GM19397 (cell line): Measurements from ENCODE around the gene MVP.
"Not testable (repeated sequence)": the region's sequence is repeated elsewhere in the genome, so short reads cannot be mapped to it uniquely, and the experiment has no call there.

Experiments used
- ATAC-seq: cut with Tn5 transposase; IDR thresholded peaks from one replicate; pipeline ENCODE4 v1.9.1; 2021; ENCODE audit warnings: mild to moderate bottlenecking, moderate library complexity; ENCODE audit not compliant: unreplicated experiment

The MVP gene

DNA sequence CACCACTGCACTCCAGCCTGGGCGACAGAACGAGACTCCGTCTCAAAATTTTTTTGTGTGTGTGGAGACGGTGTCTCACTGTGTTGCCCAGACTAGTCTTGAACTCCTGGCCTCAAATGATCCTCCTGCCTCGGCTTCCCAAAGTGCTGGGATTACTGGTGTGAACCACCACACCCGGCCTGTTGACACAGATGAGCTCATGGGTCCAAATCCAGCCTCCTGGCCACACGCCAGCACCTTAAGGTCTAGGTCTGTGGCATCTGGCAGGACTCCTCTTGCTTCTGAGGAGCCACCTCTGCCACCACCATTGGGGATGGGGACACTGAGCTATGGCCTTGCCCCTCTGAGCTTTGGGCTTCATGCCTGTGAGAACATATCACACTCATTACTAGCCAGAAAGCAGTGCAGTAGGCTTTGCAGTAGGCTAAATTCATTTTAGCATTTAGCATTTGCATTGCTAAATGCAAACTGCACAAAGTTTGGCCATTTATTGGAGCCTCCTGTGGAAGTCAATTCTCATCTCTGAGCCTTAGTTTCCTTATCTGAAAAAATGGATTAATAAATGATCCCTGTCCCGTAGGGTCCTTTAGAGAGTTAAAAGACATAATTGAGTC lies 48.2 kb downstream of the MVP start:
- no peak for ATAC-seq

DNA sequence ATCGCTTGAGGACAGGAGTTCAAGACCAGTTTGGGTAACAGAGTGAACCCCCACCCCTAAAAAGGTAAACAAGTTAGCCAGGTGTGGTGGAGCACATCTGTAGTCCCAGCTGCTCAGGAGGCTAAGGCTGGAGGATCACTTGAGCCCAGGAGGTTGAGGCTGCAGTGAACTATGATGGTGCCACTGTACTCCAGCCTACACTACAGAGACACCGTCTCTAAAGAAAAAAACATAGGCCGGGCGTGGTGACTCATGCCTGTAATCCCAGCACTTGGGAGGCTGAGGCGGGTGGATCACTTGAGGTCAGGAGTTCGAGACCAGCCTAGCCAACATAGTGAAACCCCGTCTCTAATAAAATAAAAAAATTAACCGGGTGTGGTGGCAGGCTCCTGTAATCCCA lies 48.8 kb downstream of the MVP start:
- ATAC-seq, result not testable (repeated sequence)

DNA sequence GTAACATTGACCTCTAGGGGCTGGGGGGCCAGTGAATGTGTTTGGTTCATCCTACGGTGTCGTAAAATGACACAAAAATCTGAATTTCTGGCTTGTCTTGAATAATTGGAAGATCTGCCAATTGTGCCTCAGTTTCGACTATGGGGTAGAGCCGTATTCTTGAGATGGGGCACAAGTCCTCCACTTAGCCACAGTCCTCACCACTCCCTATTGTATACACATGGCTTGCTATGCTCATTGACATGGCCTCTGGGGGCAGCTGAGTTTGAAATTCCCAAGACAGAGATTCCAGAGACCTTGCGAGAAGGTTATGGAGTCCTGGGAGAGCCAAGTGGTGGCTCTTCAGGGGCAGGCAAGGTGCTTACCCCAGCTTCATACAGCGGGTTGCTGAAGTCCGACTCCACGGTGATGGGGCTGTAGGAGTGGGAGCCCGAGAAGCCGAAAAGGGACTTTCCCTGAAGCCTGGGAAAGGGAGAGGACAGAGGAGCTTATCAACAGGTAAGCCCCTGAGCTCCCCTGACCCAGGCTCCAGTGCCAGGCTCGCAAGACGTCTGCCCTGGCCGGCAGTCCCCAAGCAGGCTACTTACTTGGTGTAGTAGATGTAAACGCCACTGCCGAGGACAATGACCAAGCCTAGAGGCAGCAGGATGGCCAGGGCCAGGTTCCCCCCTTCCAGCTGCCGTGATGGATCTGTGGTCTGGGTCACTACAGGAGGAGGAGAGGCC lies 51.7 kb downstream of the MVP start:
- no peak for ATAC-seq

DNA sequence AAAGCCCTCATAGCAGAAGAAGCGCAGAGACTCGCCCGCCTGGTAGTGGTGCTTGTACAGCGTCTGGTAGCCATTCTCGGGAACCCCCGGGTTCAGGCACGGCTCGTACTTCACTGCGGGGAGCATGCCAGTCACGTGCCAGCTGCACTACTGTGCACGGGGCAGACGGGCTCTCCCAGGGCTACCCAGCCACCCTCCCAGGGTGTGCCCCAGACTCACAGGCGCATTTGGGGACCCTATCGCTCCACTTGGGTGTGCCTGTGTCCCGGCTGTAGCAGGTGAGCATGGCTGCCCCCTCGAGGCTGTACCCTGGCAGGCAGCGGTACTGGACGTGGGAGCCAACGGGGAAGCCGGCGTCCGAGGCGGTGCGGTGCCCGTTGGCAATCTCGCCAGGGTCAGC lies 53.1 kb downstream of the MVP start:
- ATAC-seq, result no peak

DNA sequence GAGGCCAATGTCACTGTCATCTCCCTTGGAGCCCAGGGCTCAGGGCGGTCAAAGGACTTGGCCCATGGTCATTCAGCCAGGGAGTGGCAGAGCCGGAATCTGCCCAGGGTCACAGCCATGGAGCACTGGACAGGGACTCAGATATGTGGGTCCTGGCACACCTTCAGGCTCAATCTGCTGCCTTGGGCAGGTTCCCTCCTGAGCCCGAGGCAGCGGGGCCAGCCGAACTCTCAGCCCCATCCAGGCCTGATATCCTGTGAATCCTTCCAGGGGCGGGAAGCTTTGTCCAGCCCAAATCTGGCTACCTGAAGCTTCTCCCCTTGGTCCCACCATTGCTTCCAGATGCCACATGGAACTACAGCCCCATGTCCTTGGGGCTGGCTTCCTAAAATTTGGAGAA lies 54.9 kb downstream of the MVP start:
- no peak for ATAC-seq

DNA sequence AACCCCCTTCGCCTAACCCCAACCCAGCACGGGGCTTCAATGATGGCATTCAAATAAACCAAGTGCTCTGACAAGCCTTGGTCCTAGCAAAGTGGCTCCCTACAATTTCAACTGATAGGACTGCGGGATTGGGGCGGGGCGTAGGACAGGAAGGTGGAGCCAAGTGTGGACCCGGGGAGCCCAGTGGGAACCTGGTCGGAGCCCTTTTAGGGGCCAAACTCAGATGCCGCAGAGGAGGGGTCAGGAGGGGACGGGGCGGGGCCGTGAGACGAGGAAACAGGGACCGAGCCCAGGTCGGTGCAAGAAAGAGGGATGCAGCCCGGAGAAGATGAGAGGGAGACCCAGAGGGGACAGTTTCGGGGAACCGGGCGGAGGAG lies 55.9 kb downstream of the MVP start:
- ATAC-seq, result no peak

DNA sequence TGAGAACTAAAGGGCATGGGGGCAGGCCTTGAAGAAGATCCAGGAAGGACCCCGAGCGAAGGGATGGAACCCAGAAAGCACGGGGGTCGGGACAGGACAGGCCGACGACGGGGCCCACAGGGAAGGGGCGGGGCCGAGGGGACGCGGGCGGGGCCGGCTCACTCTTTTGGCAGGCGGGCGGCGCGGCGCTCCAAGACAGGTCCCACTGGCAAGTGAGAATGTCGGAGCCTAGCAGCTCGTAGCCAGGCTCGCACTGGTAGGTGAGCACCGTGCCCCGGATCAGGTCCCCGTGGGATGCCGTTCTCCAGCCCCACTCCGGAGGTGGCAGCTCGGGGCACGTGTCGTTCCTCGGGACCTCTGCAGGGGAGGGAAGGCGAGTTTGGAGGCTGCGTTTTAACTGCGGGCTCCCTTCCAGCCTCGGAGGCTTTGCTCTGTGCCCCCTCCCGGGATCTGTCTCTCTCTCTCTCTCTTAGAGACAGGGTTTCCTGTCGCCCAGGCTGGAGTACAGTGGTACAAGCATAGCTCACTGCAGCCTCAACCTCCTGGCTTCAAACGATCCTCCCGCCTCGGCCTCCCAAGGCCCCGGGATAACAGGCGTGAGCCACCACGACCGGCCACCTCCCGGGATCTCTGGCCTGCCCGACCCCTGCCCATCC lies 56.5 kb downstream of the MVP start:
- ATAC-seq, result no peak

DNA sequence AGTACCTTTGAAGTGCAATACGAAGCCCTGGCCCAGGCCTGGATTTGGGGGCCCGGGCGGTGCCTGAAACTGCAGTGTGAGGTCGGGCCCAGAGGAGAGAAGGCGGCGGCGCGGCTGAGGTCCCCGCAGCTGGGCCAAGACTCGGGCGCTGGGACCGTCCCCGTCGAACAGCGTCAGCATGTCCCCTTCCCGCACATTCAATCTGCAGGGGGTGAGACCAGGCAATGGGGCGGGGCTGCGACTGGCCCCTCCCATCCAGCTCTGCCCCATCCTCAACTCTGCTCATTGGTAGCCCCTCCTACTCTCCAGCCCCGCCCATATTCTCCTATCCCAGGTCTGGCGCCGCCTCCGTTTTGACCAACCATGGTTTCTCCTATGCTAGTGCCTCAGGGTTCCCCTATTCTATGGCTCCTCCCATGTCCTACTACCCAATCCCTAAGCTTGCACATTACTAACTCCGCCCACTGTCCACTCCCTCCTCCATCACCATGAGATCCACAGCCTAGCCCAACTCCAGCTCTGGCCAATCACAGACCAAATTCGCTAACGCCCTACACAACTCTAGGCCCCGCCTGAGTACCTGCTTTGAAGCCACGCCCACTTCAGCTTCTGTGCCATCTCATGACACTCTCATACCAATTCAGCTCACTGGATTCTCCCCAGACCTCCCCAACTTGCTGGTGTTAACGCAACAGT lies 57.2 kb downstream of the MVP start:
- no peak for ATAC-seq

DNA sequence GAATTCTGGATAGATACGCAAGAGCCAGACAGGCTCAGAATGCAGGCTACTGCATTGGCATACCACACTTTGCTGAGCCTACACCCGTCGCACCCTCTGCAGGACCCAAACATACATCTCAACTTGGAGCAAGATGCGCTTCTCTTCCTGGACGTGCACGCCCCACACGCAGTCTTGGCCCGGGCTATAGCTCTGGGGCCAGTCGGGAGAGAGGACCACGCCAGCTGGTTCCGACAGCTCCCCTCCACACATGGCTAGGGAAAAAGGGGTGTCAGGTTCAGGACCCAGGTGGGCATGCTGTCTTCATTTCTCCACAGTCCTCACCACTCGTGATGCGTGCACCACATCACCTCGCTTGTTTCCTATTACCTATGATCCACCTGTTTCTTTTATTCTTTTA lies 57.9 kb downstream of the MVP start:
- no peak for ATAC-seq

DNA sequence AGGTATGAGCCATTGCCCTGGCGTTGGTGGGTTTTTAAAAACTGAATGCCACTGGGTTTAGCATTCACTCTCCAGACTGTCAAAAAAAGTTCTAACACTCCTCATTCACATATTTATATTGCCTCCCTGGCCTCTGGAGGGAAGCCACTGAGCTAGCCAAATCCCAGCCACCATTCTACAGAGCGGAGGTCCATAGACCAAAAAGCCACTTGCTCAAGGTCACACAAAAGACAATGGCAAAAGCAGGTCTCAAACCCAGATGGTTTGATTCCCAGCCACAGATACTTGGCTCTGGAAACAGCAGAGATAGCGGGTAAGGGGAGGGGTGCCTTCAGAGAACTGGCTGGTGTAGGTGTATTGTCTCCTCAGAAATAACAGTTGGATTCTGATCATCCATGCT lies 60.8 kb downstream of the MVP start:
- ATAC-seq, result no peak

DNA sequence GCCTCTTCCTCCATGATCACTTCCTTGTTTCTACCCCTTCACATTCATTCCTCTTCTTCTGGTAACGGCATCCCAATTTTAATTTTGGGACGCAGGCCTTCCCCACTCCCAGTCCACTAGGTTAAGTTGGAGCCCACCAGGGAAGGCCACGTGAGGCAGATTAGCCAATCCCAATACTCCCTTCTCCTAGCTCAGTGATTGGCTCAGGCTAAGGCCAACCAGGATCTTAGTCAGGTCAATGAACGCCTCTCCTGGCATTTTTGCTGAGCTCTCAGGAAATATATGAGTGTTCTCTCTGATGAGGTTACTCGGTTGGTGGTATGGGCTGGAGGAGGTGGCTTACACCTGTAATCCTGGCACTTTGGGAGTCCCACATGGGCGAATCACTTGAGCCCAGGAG lies 63.7 kb downstream of the MVP start:
- ATAC-seq, result no peak

DNA sequence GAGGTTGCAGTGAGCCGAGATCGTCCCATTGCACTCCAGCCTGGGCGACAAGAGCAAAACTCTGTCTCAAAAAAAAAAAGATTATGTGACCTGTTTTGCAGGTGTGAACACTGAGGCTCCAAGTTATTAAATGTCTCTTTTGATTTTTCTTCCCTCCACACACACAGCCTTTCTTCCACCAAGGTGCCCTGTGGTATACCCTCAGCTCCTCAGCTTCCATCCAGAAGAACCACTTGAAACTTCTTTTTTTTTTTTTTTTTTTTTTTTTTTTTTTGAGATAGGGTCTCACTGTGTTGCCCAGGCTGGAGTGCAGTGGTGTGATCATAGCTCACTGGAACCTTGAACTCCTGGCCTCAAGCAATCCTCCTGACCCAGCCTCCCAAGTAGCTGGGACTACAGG lies 69.1 kb downstream of the MVP start:
- ATAC-seq, result not testable (repeated sequence)

DNA sequence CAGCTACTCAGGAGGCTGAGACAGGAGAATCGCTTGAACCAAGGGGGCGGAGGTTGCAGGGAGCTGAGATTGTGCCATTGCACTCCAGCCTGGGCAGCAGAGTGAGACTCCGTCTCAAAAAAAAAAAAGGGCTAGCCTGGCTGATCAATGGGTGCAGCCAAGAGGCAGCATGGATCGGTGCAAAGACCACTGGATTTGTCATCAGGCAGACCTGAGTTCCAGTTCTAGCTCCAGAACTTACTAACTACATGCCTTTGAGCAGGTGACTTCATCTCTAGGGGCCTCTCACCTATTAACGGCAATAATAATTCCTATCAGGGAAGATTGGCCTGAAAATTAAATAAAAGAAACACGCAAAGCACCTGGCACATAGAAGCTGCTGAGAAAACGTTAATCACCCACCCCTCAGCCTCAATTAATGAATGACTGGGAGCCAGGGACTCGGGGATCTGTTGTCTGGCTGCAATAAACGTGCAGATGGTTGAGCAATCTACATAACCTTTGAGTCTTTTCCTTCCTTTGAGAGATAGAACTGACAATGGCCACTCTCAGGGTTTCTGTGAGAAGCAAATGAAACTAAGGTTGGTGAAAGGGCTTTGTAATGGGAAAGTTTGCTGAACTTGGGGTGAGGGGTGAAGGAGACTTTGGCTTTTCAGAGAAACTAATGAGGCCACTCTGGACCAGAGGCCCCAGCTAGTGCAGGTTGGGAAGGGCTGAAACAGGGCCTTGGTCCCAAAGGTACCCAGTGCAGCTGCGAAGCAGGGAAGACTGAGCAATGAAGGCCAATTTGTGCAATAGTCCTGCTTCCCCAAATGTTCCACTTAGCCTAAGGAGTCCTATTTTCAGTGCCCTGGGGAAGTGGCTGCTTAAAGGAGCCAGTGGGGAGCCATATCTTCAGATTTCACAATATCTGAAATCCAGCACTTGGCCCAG lies 71.5 kb downstream of the MVP start:
- no peak for ATAC-seq

DNA sequence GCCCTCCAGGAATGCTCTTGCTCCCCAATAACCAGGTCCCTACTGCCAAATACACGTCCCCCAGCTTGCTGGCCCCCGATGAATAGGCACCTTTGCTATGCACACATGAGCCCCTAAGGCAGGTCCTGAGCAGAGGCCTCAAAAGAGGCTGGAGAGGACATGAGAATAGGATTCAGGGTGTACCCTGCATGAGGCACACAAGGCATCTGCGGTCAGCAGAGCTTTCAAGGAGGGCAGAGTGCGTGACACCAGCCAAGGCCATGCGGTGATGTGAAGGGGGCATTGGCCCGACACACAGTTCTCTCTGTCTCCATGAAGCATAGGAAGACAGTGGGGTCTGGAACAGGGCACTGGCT lies 72.2 kb downstream of the MVP start:
- no peak for ATAC-seq

DNA sequence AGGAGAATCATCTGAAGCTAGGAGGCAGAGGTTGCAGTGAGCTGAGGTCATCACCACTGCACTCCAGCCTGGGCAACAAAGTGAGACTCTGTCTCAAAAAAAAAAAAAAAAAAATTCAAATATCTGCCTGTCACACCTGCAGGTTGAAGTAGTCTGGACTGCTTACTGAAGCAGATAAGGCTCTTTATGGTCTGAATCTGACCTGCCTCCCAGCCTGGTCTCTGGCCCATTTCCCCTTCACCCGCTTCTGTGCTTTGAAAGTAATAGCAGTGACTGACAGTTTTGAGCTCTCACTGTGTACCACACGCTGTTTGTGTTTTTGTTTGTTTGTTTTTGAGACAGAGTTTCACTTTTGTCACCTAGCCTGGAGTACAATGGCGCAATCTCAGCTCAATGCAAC lies 73.3 kb downstream of the MVP start:
- ATAC-seq, result no peak

DNA sequence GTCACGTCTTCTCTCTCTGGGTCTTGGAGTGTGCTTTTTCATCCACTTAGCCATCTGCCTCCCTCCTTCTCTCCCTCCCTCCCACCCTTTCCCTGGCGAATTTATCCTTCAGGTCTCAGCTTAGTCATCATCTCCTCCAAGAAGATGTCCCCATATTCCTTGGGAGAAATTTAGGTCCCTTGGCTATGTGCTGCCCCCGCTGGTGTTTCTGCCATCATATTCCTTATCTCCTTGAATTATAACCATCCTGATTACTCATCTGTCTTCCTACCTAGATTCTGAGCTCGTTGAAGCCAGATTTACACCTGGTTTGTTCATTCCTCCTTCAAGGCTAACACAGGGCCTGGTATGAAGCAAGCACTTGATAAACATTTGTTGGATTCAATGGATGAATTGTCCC lies 74.1 kb downstream of the MVP start:
- ATAC-seq, result no peak

DNA sequence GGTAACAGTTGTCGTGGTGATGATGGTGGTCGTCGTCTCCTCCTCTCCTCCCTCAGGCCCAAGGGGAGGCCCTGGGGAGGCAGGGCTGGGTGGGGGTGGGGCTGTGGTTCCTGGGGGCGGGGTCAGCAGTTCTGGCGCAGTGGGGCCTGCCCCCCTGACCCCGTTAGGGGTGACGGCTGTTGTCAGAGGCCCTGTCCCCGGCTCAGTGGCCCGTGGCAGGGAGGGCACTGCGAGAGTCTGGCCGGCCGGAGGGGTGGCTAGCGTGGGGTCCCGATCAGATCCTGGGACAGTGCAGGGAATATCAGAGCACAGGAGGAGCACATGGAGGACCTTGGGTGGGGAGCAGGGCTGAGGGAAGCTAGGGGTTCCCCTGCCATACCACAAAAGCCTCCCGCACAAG lies 76.6 kb downstream of the MVP start:
- ATAC-seq, result no peak

DNA sequence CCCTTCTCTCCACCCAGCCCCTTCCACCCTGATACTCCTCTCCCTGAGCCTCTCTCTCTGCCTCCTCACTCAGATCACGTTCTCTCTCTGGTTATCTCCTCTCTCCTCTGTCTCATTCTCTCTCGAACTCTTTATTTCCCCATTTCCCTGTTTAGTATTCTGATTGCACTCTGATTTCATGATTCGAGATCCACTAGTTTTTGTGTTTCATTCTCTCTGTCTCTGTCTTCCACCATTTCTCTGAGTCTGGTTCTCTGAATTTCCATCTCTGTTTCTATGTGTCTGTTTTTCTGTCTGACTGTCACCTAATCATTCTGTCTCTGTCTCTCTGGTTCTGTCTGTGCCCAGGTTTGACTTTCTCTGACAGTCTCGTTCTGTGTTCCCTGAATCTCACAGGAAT lies 77.1 kb downstream of the MVP start:
- no peak for ATAC-seq
